ENCODE measurements around the gene KIR2DL1.
"Not testable (repeated sequence)": the region's sequence is repeated elsewhere in the genome, so short reads cannot be mapped to it uniquely, and the experiment has no call there.

KIR2DL1 gene

GRCh38 chr19:54771018-54771960 lies 1.7 kb downstream of the KIR2DL1 start:
- DNase-seq = not testable (repeated sequence)

DNA sequence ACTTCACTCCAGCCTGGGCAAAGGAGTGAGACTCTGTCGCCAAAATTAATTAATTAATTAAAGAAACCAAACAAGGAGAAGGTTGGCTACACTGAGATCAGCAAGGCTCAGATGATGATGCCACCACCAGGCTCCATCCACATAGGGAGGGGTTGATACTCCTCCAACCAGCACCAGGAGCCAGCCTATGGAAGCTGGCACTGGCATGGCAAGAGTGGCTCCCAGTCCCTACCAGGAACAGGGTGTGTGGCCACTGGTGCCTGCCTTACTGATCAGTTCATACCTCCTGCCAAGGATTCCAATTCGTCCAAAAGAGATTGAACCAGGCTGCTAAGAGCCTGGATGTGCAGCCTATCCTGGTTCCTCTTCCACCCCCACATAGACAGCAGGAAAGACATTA lies 3.1 kb downstream of the KIR2DL1 start:
- DNase-seq = not testable (repeated sequence)

DNA sequence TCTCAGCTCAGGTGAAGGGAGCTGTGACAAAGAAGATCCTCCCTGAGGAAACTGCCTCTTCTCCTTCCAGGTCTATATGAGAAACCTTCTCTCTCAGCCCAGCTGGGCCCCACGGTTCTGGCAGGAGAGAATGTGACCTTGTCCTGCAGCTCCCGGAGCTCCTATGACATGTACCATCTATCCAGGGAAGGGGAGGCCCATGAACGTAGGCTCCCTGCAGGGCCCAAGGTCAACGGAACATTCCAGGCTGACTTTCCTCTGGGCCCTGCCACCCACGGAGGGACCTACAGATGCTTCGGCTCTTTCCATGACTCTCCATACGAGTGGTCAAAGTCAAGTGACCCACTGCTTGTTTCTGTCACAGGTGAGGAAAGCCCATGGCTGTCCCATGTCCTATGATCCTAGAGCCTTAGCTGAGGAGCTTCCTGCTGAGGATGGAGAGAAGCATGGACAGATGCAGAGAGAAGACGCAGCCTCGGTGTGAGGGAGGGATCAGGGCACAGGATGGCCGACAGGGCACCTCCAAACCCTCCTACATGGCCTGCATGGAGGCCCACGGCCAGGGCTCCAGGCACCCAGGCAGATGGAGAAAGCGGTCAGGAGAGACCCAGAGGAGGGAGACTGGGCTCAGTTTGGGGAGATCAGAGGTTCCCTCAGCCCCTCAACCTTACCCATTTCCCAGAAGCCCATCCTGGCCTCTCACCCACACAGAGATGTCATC lies 5.7 kb downstream of the KIR2DL1 start:
- not testable (repeated sequence) for DNase-seq

- not testable (repeated sequence) for DNase-seq
These were observed 6.2 kb downstream of the KIR2DL1 start for GRCh38 chr19:54775830-54776229.

- not testable (repeated sequence) for DNase-seq
These were observed 8.3 kb downstream of the KIR2DL1 start for GRCh38 chr19:54777851-54778250.

- peak; percentile 50 to 81 (median 70) for DNase-seq
These were observed 9.3 kb downstream of the KIR2DL1 start for GRCh38 chr19:54778896-54779295.

GRCh38 chr19:54782916-54783315 lies 13.3 kb downstream of the KIR2DL1 start:
- DNase-seq = not testable (repeated sequence)

GRCh38 chr19:54786091-54786723 lies 16.6 kb downstream of the KIR2DL1 start:
- not testable (repeated sequence) for DNase-seq

DNA sequence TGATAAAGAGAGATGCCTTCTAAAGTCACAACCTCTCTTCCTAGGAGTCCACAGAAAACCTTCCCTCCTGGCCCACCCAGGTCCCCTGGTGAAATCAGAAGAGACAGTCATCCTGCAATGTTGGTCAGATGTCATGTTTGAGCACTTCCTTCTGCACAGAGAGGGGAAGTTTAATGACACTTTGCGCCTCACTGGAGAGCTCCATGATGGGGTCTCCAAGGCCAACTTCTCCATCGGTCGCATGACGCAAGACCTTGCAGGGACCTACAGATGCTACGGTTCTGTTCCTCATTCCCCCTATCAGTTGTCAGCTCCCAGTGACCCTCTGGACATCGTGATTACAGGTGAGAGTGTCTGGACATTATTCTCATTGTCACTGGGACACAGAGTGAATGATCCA lies 18.6 kb downstream of the KIR2DL1 start:
- DNase-seq = peak; percentile 66 to 85 (median 72)

DNA sequence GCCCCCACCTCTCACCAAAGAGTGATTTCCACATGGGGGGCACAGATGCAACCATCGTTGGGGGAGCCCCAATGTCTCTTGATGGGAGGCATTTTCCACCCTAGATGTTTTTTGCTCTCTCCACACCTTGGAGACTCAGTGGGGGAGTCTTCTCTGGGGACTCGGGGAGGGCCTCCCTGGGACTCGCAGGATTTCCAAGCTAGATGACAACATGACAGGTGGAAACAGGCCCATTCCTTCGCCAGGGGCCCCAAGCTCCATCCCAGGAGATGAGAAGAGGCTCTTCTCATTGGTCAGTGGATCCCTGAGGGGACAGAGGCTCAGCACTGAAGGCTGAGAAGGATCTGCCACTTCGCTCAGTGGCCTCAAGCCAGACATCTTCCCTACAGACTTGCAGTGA lies 21.1 kb downstream of the KIR2DL1 start:
- no peak for DNase-seq

GRCh38 chr19:54791476-54791875 lies 21.9 kb downstream of the KIR2DL1 start:
- DNase-seq = no peak

DNA sequence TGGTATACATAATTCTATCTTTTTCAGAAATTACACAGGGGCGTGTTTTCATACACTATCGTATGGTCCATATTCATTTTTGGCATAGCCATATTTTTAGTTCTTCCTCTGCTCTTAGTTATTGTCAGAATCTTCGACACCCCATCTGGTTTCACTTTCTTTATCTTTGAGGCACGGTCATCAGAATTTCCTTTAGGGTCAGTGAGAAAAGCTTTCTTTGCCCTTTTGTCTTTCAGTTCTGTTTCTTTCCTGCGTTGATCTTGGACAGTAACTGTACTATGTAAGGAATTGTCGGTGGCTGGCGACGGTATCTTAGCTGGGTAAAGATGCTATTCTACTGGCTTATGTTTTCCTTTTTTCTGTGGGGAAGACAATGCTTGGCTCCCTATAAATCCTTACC lies 23.2 kb downstream of the KIR2DL1 start:
- DNase-seq = peak in 2 of 4 experiments; percentile 40 to 55

DNA sequence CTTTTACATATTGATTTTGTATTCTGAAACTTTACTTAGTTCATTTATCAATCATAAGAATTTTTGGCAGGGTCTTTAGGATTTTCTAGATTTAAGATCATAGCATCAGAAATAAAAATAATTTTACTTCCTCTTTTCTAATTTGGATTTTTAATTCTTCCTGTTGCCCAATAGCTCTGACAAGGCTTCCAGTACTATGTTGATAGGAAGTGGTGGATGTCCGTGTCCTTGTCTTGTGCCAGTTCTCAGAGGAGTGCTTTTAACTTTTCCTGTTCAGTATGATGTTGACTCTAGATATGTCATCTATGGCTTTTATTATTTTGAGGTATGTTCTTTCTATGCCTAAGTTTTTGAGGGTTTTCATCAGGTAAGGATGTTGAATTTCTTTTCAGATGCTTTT lies 26.2 kb downstream of the KIR2DL1 start:
- DNase-seq = peak; percentile 29 to 77 (median 64)

DNA sequence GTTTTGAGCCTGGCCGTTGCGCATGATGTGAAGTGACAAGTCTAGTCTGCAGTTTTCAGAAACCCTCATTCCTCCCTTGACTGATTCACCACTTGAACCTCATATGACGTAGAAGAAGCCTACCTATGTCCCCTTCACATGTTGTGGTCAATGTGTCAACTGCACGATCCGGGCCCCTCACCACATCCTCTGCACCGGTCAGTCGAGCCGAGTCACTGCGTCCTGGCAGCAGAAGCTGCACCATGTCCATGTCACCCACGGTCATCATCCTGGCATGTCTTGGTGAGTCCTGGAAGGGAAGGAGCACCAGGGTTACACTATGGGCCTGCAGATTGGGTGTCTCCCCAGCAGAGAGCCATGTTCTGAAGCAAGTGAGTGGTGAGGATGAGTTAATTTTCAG lies 33.8 kb downstream of the KIR2DL1 start, which contains the start of gene KIR2DL4:
Gene KIR2DL4, plus strand, starts transcription at position 201 of the 400 bp plus-strand sequence. Its CDS starts 42 bp downstream, at position 243.
- DNase-seq = no peak

DNA sequence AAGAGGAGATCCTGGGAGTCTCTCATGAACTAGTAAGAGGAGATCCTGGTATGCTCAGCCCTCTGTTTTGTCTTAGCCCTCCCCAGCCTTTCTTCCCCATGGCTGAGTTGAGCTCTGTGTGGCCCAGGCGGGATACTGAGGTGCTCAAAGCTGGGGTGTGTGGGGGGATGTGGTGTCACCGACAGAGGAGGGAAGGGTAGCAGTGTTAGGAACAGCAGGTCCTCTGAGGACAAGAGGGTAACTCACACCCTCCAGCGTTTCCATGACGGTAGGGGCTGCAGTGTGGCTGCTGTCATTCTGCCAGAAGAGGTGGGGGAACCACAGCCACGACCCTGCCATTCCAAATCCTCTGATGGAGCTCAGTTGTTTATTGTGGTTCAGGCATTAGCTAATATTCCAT lies 34.5 kb downstream of the KIR2DL1 start:
- no peak for DNase-seq

DNA sequence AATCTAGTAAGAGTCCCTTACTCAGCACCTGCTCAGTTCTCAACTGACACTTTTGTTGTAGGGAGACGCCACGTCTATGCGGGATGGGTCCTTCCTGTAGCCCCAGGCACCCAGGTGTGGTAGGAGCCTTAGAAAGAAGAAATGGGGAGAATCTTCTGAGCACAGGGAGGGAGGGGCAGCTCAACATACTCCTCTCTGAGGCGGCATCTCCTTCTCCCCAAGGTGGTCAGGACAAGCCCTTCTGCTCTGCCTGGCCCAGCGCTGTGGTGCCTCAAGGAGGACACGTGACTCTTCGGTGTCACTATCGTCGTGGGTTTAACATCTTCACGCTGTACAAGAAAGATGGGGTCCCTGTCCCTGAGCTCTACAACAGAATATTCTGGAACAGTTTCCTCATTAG lies 35.0 kb downstream of the KIR2DL1 start:
- DNase-seq = no peak

DNA sequence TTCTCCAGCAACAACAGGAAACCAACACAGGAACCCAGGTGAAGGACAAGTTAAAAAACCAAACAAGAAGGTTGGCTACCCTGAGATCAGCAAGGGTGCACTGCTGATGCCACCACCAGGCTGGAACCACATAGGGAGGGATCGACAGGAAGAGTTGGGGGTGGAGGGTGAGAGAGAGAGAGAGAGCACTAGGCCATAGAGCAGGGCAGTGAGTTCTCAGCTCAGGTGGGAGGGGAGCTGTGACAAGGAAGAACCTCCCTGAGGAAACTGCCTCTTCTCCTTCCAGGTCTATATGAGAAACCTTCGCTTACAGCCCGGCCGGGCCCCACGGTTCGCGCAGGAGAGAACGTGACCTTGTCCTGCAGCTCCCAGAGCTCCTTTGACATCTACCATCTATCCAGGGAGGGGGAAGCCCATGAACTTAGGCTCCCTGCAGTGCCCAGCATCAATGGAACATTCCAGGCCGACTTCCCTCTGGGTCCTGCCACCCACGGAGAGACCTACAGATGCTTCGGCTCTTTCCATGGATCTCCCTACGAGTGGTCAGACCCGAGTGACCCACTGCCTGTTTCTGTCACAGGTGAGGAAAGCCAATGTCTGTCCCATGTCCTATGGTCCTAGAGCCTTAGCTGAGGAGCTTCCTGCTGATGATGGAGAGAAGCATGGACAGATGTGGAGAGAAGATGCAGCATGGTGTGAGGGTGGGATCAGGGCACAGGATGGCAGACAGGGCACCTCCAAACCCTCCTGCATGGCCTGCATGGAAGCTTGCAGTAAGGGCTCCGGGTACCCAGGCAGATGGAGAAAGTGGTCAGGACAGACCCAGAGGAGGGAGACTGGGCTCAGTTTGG lies 36.3 kb downstream of the KIR2DL1 start:
- DNase-seq = no peak

- no peak for DNase-seq
These were observed 36.9 kb downstream of the KIR2DL1 start for GRCh38 chr19:54806516-54806838.

- DNase-seq = not testable (repeated sequence)
These were observed 45.0 kb downstream of the KIR2DL1 start for GRCh38 chr19:54814571-54814970.

DNA sequence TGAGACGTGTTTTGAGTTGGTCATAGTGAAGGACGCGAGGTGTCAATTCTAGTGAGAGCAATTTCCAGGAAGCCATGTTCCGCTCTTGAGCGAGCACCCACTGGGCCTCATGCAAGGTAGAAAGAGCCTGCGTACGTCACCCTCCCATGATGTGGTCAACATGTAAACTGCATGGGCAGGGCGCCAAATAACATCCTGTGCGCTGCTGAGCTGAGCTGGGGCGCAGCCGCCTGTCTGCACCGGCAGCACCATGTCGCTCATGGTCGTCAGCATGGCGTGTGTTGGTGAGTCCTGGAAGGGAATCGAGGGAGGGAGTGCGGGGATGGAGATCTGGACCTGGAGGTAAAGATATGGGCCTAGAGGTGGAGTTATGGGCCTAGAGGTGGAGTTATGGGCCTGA lies 46.7 kb downstream of the KIR2DL1 start, which contains the start of gene KIR3DL1:
Gene KIR3DL1, plus strand, starts transcription at position 218 of the 400 bp plus-strand sequence.
- DNase-seq = not testable (repeated sequence)

DNA sequence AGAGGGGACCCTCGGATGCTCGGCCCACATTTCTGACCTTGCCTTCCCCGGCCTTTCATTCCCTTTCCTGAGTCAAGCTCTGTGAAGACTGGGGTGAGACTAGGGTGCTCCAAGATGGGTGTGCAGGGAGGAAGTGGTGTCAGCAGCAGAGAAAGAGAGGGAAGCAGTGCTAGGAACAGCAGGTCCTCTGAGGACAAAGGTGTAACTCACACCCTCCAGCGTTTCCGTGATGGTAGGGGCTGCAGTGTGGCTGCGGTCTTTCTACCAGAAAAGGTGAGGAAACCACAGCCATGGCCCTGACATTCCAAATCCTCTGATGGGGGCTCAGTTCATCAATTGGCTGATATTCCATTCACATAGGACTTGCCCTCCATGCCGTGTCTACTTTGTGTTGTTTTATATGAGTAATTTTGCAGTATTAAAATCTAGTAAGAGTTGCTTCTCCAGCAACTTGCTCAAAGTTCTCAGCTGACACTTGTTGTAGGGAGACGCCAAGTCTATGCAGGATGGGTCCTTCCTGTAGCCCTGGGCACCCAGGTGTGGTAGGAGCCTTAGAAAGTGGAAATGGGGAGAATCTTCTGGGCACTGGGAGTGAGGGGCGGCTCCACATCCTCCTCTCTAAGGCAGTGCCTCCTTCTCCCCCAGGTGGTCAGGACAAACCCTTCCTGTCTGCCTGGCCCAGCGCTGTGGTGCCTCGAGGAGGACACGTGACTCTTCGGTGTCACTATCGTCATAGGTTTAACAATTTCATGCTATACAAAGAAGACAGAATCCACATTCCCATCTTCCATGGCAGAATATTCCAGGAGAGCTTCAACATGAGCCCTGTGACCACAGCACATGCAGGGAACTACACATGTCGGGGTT lies 48.3 kb downstream of the KIR2DL1 start:
- DNase-seq = no peak

Data from suppressor macrophage (primary cell).